CD14-positive monocyte (primary cell): Measurements from ENCODE around the gene TNRC6A. TPM values are rescaled to one million over a fixed set of nuclear protein-coding genes. Genes with fewer than 3 reads are reported as not detected.
"Not testable (repeated sequence)": the region's sequence is repeated elsewhere in the genome, so short reads cannot be mapped to it uniquely, and the experiment has no call there.

Experiments
- DNase-seq, 3 donors: peaks; one replicate each; pipeline ENCODE4 v3.0.0-alpha.2; 2011 to 2022
- H2AFZ ChIP-seq: 2 replicates; pipeline ENCODE4 v1.6.0; 2012; ENCODE audit warnings: mild to moderate bottlenecking, low read depth, low read length, inconsistent platforms; ENCODE audit not compliant: insufficient read depth, poor library complexity, severe bottlenecking
- H3K27ac ChIP-seq, 2 donors: 1 replicate in 1 of 2; 2 replicates in 1 of 2; pipeline ENCODE4 v1.5.1; 2012 to 2013; ENCODE audit warnings: low read length in 2 of 2, control low read depth in 1 of 2, inconsistent platforms in 1 of 2, low read depth in 1 of 2, mild to moderate bottlenecking in 1 of 2
- H3K27me3 ChIP-seq, 2 donors: one replicate each; pipeline versions ENCODE4 v1.6.0 to v1.6.1; 2011 to 2013; ENCODE audit warnings: low read length in 2 of 2; ENCODE audit not compliant: control insufficient read depth in 2 of 2, insufficient read depth in 2 of 2
- H3K36me3 ChIP-seq, 2 donors: replicated peaks in 1 of 2; 1 replicate in 1 of 2; 2 replicates in 1 of 2; pipeline versions ENCODE4 v1.5.1 to v1.6.1; 2012 to 2013; ENCODE audit warnings: low read length in 2 of 2, control low read depth in 1 of 2, inconsistent platforms in 1 of 2, mild to moderate bottlenecking in 1 of 2; ENCODE audit not compliant: insufficient read depth in 2 of 2, control insufficient read depth in 1 of 2
- H3K4me1 ChIP-seq, 2 donors: 1 replicate in 1 of 2; 2 replicates in 1 of 2; pipeline versions ENCODE4 v1.5.1 to v1.6.1; 2012 to 2013; ENCODE audit warnings: low read length in 2 of 2, control low read depth in 1 of 2, inconsistent platforms in 1 of 2, mild to moderate bottlenecking in 1 of 2, moderate library complexity in 1 of 2; ENCODE audit not compliant: insufficient read depth in 2 of 2, control insufficient read depth in 1 of 2
- H3K4me2 ChIP-seq: replicated peaks from 2 replicates; pipeline ENCODE3; 2012; ENCODE audit warnings: low read length, moderate library complexity, mild to moderate bottlenecking; ENCODE audit not compliant: poor library complexity, severe bottlenecking; ENCODE audit errors: extremely low read depth
- H3K4me3 ChIP-seq, 3 experiments: fragments of 200-600 bp in 1 of 3; sonication (generic) in 1 of 3; replicated peaks in 1 of 3; 1 replicate in 2 of 3; 2 replicates in 1 of 3; pipeline ENCODE4 v1.5.1; 2011 to 2013; ENCODE audit warnings: low read length in 3 of 3, mild to moderate bottlenecking in 3 of 3, control low read depth in 2 of 3, low read depth in 2 of 3, inconsistent platforms in 1 of 3, moderate library complexity in 1 of 3
- H3K79me2 ChIP-seq: 2 replicates; pipeline ENCODE4 v1.6.0; 2012; ENCODE audit warnings: mild to moderate bottlenecking, control low read depth, inconsistent platforms, low read length, moderate library complexity; ENCODE audit not compliant: insufficient read depth
- H3K9ac ChIP-seq: 2 replicates; pipeline ENCODE4 v1.6.0; 2017; ENCODE audit warnings: low read length, mild to moderate bottlenecking; ENCODE audit not compliant: insufficient read depth, poor library complexity, severe bottlenecking
- H3K9me3 ChIP-seq, 2 donors: replicated peaks in 1 of 2; 1 replicate in 1 of 2; 2 replicates in 1 of 2; pipeline versions ENCODE4 v1.5.1 to v1.6.1; 2012 to 2013; ENCODE audit warnings: low read length in 2 of 2, control low read depth in 1 of 2; ENCODE audit not compliant: control insufficient read depth in 1 of 2, insufficient read depth in 1 of 2
- H4K20me1 ChIP-seq: 2 replicates; pipeline ENCODE4 v1.6.0; 2012; ENCODE audit warnings: mild to moderate bottlenecking, low read length, control low read depth, moderate library complexity; ENCODE audit not compliant: insufficient read depth
- H3K27ac Mint-ChIP-seq, 7 donors: one replicate each; pipeline ENCODE4 v1.8.0; 2020; ENCODE audit warnings: mild to moderate bottlenecking in 7 of 7, mixed read lengths in 7 of 7, moderate library complexity in 6 of 7, inconsistent platforms in 2 of 7
- H3K27me3 Mint-ChIP-seq, 3 donors: one replicate each; pipeline ENCODE4 v1.8.0; 2021 to 2022; ENCODE audit warnings: low read depth in 3 of 3, mild to moderate bottlenecking in 3 of 3, mixed read lengths in 3 of 3, moderate library complexity in 3 of 3, inconsistent platforms in 1 of 3
- H3K36me3 Mint-ChIP-seq, 2 donors: one replicate each; pipeline ENCODE4 v1.8.0; 2020; ENCODE audit warnings: mixed read lengths in 2 of 2, inconsistent platforms in 1 of 2, mild to moderate bottlenecking in 1 of 2
- H3K4me1 Mint-ChIP-seq: one replicate; pipeline ENCODE4 v1.8.0; 2020; ENCODE audit warnings: mild to moderate bottlenecking, mixed read lengths
- H3K4me3 Mint-ChIP-seq, 2 donors: one replicate each; pipeline ENCODE4 v1.8.0; 2020; ENCODE audit warnings: mild to moderate bottlenecking in 2 of 2, mixed read lengths in 2 of 2, moderate library complexity in 1 of 2
- H3K9me3 Mint-ChIP-seq, 7 donors: one replicate each; pipeline ENCODE4 v1.8.0; 2020 to 2022; ENCODE audit warnings: mixed read lengths in 7 of 7, mild to moderate bottlenecking in 6 of 7, moderate library complexity in 6 of 7, inconsistent platforms in 2 of 7
- CTCF ChIP-seq: fragments of 200-600 bp; IDR thresholded peaks from one replicate; pipeline ENCODE4 v1.8.0; 2022; ENCODE audit warnings: antibody characterized with exemption, mild to moderate bottlenecking
- WGBS: methylation state at CpG from one replicate; pipeline ENCODE4 v1.1.5; 2013; ENCODE audit warnings: missing lambda C conversion rate; ENCODE audit not compliant: insufficient coverage; 5-methylcytosine and 5-hydroxymethylcytosine counted together
- intact Hi-C, 2 donors: fragments of 100-400 bp; cut with micrococcal nuclease; formaldehyde crosslinking; loops; one replicate each; pipeline versions ENCODE4 v1.15.0 to v1.15.1; 2023
- polyA plus RNA-seq, 3 donors: library from polyadenylated mRNA; depleted of rRNA in 1 of 3; unstranded in 2 of 3; stranded (reverse) in 1 of 3; fragments of 300-500 nt in 2 of 3; fragments of >200 nt in 1 of 3; fragmentation: Illumina TruSeq in 2 of 3; gene quantifications; 1 replicate in 2 of 3; 2 replicates in 1 of 3; pipeline ENCODE4 v1.2.3, GENCODE V29; 2012 to 2021

The TNRC6A gene
- polyA plus RNA-seq, 3 donors = 3.3 to 36.1 (median 4.0) TPM

- Mint-ChIP-seq H3K4me3 (no peak overlapping the region), H3K36me3 (peaks cover 15 to 23% of the 10 kb centered on the region in 2 donors), H3K27me3 (no peaks in the 10 kb centered on the region), H3K9me3 (no peaks in the 10 kb centered on the region), H3K27ac (peak overlapping the region in 2 of 7 donors; percentile 45 to 73), H3K4me1 (peaks cover 45% of the 10 kb centered on the region)
- no peak for DNase-seq
- H3K36me3 ChIP-seq = peaks cover 2 to 5% of the 10 kb centered on the region in 2 donors
- no peak overlapping the region for H3K4me2 ChIP-seq
- no peak overlapping the region for H3K4me3 ChIP-seq
- no peaks in the 10 kb centered on the region for H3K9me3 ChIP-seq
- intact Hi-C loops = no loop called here
- H3K9ac ChIP-seq = no peak overlapping the region
- H3K4me1 ChIP-seq = peaks cover 32 to 39% of the 10 kb centered on the region in 2 donors
- no peaks in the 10 kb centered on the region for H3K27me3 ChIP-seq
- no peak overlapping the region for H2AFZ ChIP-seq
- peaks cover 96% of the 10 kb centered on the region for H3K79me2 ChIP-seq
- H4K20me1 ChIP-seq = peaks cover 99% of the 10 kb centered on the region
- H3K27ac ChIP-seq = no peak overlapping the region
- TF ChIP-seq CTCF = no peak
Measured at GRCh38 chr16:24749310-24749709, 19.9 kb downstream of the TNRC6A start.

GRCh38 chr16:24749872-24750271 lies 20.4 kb downstream of the TNRC6A start:
- WGBS = 100% methylated on average over 4 of the region's 5 CpGs
- H3K36me3 ChIP-seq, DNase-seq, H2AFZ ChIP-seq, H3K4me2 ChIP-seq, intact Hi-C loops, H3K9ac ChIP-seq, H3K27me3 ChIP-seq, H3K27ac ChIP-seq, H3K9me3 Mint-ChIP-seq, H3K9me3 ChIP-seq, H3K27me3 Mint-ChIP-seq, H3K4me3 ChIP-seq, H3K4me3 Mint-ChIP-seq: not testable (repeated sequence)
- Mint-ChIP-seq H3K27ac (peak overlapping the region in 2 of 7 donors; percentile 43 to 62), H3K36me3 (peaks cover 15 to 23% of the 10 kb centered on the region in 2 donors), H3K4me1 (peaks cover 44% of the 10 kb centered on the region)
- Histone ChIP-seq H3K4me1 (peaks cover 29 to 37% of the 10 kb centered on the region in 2 donors), H3K79me2 (peaks cover 96% of the 10 kb centered on the region), H4K20me1 (peaks cover 99% of the 10 kb centered on the region)
